Stimulated activated CD4-positive, alpha-beta T cell treated with anti-CD3 and anti-CD28 coated beads, Interleukin-2, amount 100 ng/mL, for 4 hours (primary cell): ENCODE measurements around the gene VPS26A.
"Not testable (repeated sequence)": the region's sequence is repeated elsewhere in the genome, so short reads cannot be mapped to it uniquely, and the experiment has no call there.

Source experiments
- DNase-seq: peaks from one replicate; pipeline ENCODE4 v3.0.0-alpha.2; 2020; ENCODE audit warnings: low read depth

VPS26A gene

GRCh38 chr10:69103784-69104183 is 20.2 kb upstream of the VPS26A start:
- no peak for DNase-seq

- no peak for DNase-seq
Measured at GRCh38 chr10:69104994-69105790, 18.8 kb upstream of the VPS26A start.

- no peak for DNase-seq
Measured at GRCh38 chr10:69107176-69107490, 16.8 kb upstream of the VPS26A start.

- no peak for DNase-seq
Measured at GRCh38 chr10:69107699-69108098, 16.3 kb upstream of the VPS26A start.

GRCh38 chr10:69119896-69120295 is 4.1 kb upstream of the VPS26A start:
- DNase-seq: no peak

- no peak for DNase-seq
Measured at GRCh38 chr10:69123306-69123746, 652 bp upstream of the VPS26A start.

- DNase-seq: peak; percentile 21
Measured at GRCh38 chr10:69124563-69125268, 738 bp downstream of the VPS26A start.

- DNase-seq: no peak
Measured at GRCh38 chr10:69125554-69125953, 1.6 kb downstream of the VPS26A start.

GRCh38 chr10:69130251-69130650 is 6.3 kb downstream of the VPS26A start:
- DNase-seq: no peak

GRCh38 chr10:69139961-69140360 is 16.0 kb downstream of the VPS26A start:
- no peak for DNase-seq

- no peak for DNase-seq
Measured at GRCh38 chr10:69141304-69141703, 17.3 kb downstream of the VPS26A start.

GRCh38 chr10:69142074-69142473 is 18.1 kb downstream of the VPS26A start:
- not testable (repeated sequence) for DNase-seq

GRCh38 chr10:69142983-69143382 is 19.0 kb downstream of the VPS26A start:
- no peak for DNase-seq

GRCh38 chr10:69145329-69145728 is 21.4 kb downstream of the VPS26A start:
- DNase-seq: no peak

GRCh38 chr10:69145864-69146263 is 21.9 kb downstream of the VPS26A start:
- no peak for DNase-seq

GRCh38 chr10:69146759-69147158 is 22.8 kb downstream of the VPS26A start:
- DNase-seq: no peak

- DNase-seq: no peak
Measured at GRCh38 chr10:69151984-69152383, 28.0 kb downstream of the VPS26A start.

GRCh38 chr10:69153227-69153626 is 29.2 kb downstream of the VPS26A start:
- no peak for DNase-seq

- DNase-seq: no peak
Measured at GRCh38 chr10:69160809-69161241, 36.8 kb downstream of the VPS26A start.

GRCh38 chr10:69168493-69168892 is 44.5 kb downstream of the VPS26A start:
- no peak for DNase-seq

GRCh38 chr10:69172241-69172982 is 48.4 kb downstream of the VPS26A start:
- DNase-seq: no peak

- DNase-seq: not testable (repeated sequence)
Measured at GRCh38 chr10:69175326-69175725, 51.3 kb downstream of the VPS26A start.

- DNase-seq: no peak
Measured at GRCh38 chr10:69176823-69177222, 52.8 kb downstream of the VPS26A start.
